Aorta (tissue), 5 donors: ENCODE data around the gene PLA2G3. TPM values are rescaled to one million over a fixed set of nuclear protein-coding genes. Genes with fewer than 3 reads are reported as not detected.
"Not testable (repeated sequence)": the region's sequence is repeated elsewhere in the genome, so short reads cannot be mapped to it uniquely, and the experiment has no call there.

Experiments
- ATAC-seq: fragments of 200-7000 bp; cut with Tn5 transposase; one replicate; pipeline ENCODE4 v1.9.1; 2022; ENCODE audit warnings: moderate library complexity; ENCODE audit not compliant: low FRiP score
- DNase-seq, 2 donors: peaks; one replicate each; pipeline ENCODE4 v3.0.0-alpha.2; 2020
- H3K27ac ChIP-seq, 2 donors: one replicate each; pipeline ENCODE4 v1.5.1; 2013; ENCODE audit warnings: low read length in 2 of 2, mild to moderate bottlenecking in 2 of 2, moderate library complexity in 2 of 2, control low read depth in 1 of 2, inconsistent platforms in 1 of 2, low read depth in 1 of 2
- H3K27me3 ChIP-seq, 2 donors: one replicate each; pipeline ENCODE4 v1.6.1; 2013; ENCODE audit warnings: control low read depth in 1 of 2, low read length in 1 of 2, mild to moderate bottlenecking in 1 of 2, moderate library complexity in 1 of 2; ENCODE audit not compliant: insufficient read depth in 2 of 2, control insufficient read depth in 1 of 2
- H3K36me3 ChIP-seq, 2 donors: one replicate each; pipeline ENCODE4 v1.6.1; 2013; ENCODE audit warnings: control low read depth in 1 of 2, low read length in 1 of 2, mild to moderate bottlenecking in 1 of 2; ENCODE audit not compliant: insufficient read depth in 2 of 2, control insufficient read depth in 1 of 2
- H3K4me1 ChIP-seq, 2 donors: one replicate each; pipeline ENCODE4 v1.6.1; 2013; ENCODE audit warnings: low read length in 2 of 2, control low read depth in 1 of 2, mild to moderate bottlenecking in 1 of 2, moderate library complexity in 1 of 2; ENCODE audit not compliant: insufficient read depth in 2 of 2, control insufficient read depth in 1 of 2
- H3K4me3 ChIP-seq, 2 donors: one replicate each; pipeline ENCODE4 v1.5.1; 2013; ENCODE audit warnings: low read length in 2 of 2, control low read depth in 1 of 2, mild to moderate bottlenecking in 1 of 2
- H3K9me3 ChIP-seq: one replicate; pipeline ENCODE4 v1.6.1; 2013; ENCODE audit warnings: mild to moderate bottlenecking, low read length; ENCODE audit not compliant: control insufficient read depth
- WGBS, 2 donors: extraction: QIAGEN DNeasy Blood & Tissue Kit; methylation state at CpG; one replicate each; pipeline ENCODE4 v1.1.7; 2013; 5-methylcytosine and 5-hydroxymethylcytosine counted together
- intact Hi-C, 2 donors: fragments of 100-400 bp; cut with DNase I; formaldehyde crosslinking; loops; one replicate each; pipeline versions ENCODE4 v1.14.2 to v1.15.0; 2022
- polyA plus RNA-seq, 2 donors: library from polyadenylated mRNA; stranded (reverse); fragments of 200-250 nt; gene quantifications; one replicate each; pipeline ENCODE4 v1.2.3, GENCODE V29; 2013
- total RNA-seq, 2 donors: library from RNA; stranded (reverse); fragmentation: NEBNext Ultra II Directional; extraction: Animal tissue kit (Norgen Biotek cat#: 25700); gene quantifications; one replicate each; pipeline ENCODE4 v1.2.1, GENCODE V29; 2021
- donor health status: healthy with polysubstance abuse.
- donor health status: Bipolar disorder and iron deficiency.
- donor health status: DM: no; HTN: no; CAD: no.
- donor health status: DM: no; HTN: no; CAD: no.
- donor health status: DM: yes; HTN: yes; CAD: no.

The PLA2G3 gene
- total and polyA plus RNA-seq, 4 donors: 0.33 TPM; not detected in 3

- WGBS, 2 donors: 39 to 43% methylated on average over 5 of the region's 5 CpGs
- no peaks in the 10 kb centered on the region for H3K36me3 ChIP-seq
- no peaks in the 10 kb centered on the region for H3K9me3 ChIP-seq
- DNase-seq (no peak), ATAC-seq (peak; percentile 44)
- H3K27me3 ChIP-seq: no peaks in the 10 kb centered on the region
- peak overlapping the region; percentile 79 to 98 for H3K27ac ChIP-seq
- peaks cover 7 to 15% of the 10 kb centered on the region in 2 donors for H3K4me1 ChIP-seq
- peak overlapping the region in 1 of 2 donors; percentile 41 for H3K4me3 ChIP-seq
- intact Hi-C loops: no loop called here
Observed at GRCh38 chr22:31173386-31174145, 33.3 kb upstream of the PLA2G3 start.

GRCh38 chr22:31171734-31172133 is 31.4 kb upstream of the PLA2G3 start:
- not testable (repeated sequence) for H3K27ac ChIP-seq, DNase-seq

GRCh38 chr22:31170971-31171370 is 30.7 kb upstream of the PLA2G3 start:
- no peak overlapping the region for H3K4me3 ChIP-seq
- ATAC-seq: no peak
- H3K9me3 ChIP-seq: no peaks in the 10 kb centered on the region
- peaks cover 3 to 11% of the 10 kb centered on the region in 2 donors for H3K4me1 ChIP-seq
- H3K36me3 ChIP-seq: no peaks in the 10 kb centered on the region
- no peak overlapping the region for H3K27ac ChIP-seq
- intact Hi-C loops: no loop called here
- WGBS, 2 donors: 99 to 100% methylated on average over 4 of the region's 4 CpGs
- no peaks in the 10 kb centered on the region for H3K27me3 ChIP-seq
- no peak for DNase-seq

More at GRCh38 chr22:31171734-31172133, 31.4 kb upstream of the PLA2G3 start:
- intact Hi-C loops, H3K9me3 ChIP-seq, H3K4me3 ChIP-seq, H3K27me3 ChIP-seq, H3K36me3 ChIP-seq, ATAC-seq: not testable (repeated sequence)
- WGBS, 2 donors: 85 to 87% methylated on average over 9 of the region's 9 CpGs
- peaks cover 5 to 11% of the 10 kb centered on the region in 2 donors for H3K4me1 ChIP-seq

- Histone ChIP-seq H3K27ac (peak overlapping the region; percentile 33 to 67), H3K27me3 (no peaks in the 10 kb centered on the region), H3K4me1 (peaks cover 0 to 5% of the 10 kb centered on the region in 2 donors), H3K9me3 (no peaks in the 10 kb centered on the region), H3K4me3 (peak overlapping the region in 1 of 2 donors; percentile 8), H3K36me3 (peaks cover 0 to 2% of the 10 kb centered on the region in 2 donors)
- ATAC-seq (no peak), DNase-seq (no peak)
- intact Hi-C loops: loop anchor here in 1 of 2 donors (5.0 kb wide), 1 partner anchor 50 kb away; the partner anchor contains the start of gene LIMK2
- WGBS, 2 donors: 17 to 21% methylated on average over 5 of the region's 5 CpGs
Observed at GRCh38 chr22:31162015-31162765, 21.9 kb upstream of the PLA2G3 start.

GRCh38 chr22:31161386-31161785 is 21.1 kb upstream of the PLA2G3 start:
- peaks cover 0 to 2% of the 10 kb centered on the region in 2 donors for H3K36me3 ChIP-seq
- H3K27me3 ChIP-seq: no peaks in the 10 kb centered on the region
- ATAC-seq: no peak
- intact Hi-C loops: loop anchor here in 1 of 2 donors (5.0 kb wide), 1 partner anchor 51 kb away; the partner anchor contains the start of gene LIMK2
- H3K4me1 ChIP-seq: peaks cover 0 to 5% of the 10 kb centered on the region in 2 donors
- DNase-seq: no peak
- peak overlapping the region; percentile 18 to 59 for H3K27ac ChIP-seq
- no peaks in the 10 kb centered on the region for H3K9me3 ChIP-seq
- H3K4me3 ChIP-seq: peak overlapping the region; percentile 86 to 96

- intact Hi-C loops: loop anchor here in 1 of 2 donors (5.0 kb wide), 1 partner anchor 52 kb away; the partner anchor contains the start of gene LIMK2
- Histone ChIP-seq H3K27me3 (no peaks in the 10 kb centered on the region), H3K9me3 (no peaks in the 10 kb centered on the region), H3K27ac (peak overlapping the region in 1 of 2 donors; percentile 99), H3K36me3 (peaks cover 0 to 1% of the 10 kb centered on the region in 2 donors), H3K4me1 (peaks cover 0 to 3% of the 10 kb centered on the region in 2 donors), H3K4me3 (peak overlapping the region; percentile 86 to 96)
- peak; percentile 65 for ATAC-seq
- DNase-seq: no peak
- 1% methylated on average over 32 of the region's 32 CpGs for WGBS, 2 donors
Observed at GRCh38 chr22:31160328-31160978, 20.1 kb upstream of the PLA2G3 start.

- Histone ChIP-seq H3K4me3 (no peak overlapping the region), H3K36me3 (no peaks in the 10 kb centered on the region), H3K4me1 (no peaks in the 10 kb centered on the region), H3K27me3 (no peaks in the 10 kb centered on the region), H3K27ac (peak overlapping the region in 1 of 2 donors; percentile 97), H3K9me3 (no peaks in the 10 kb centered on the region)
- ATAC-seq: peak; percentile 53
- no peak for DNase-seq
- intact Hi-C loops: no loop called here
- 2 to 4% methylated on average over 3 of the region's 3 CpGs for WGBS, 2 donors
Observed at GRCh38 chr22:31155422-31155821, 15.1 kb upstream of the PLA2G3 start.

DNA sequence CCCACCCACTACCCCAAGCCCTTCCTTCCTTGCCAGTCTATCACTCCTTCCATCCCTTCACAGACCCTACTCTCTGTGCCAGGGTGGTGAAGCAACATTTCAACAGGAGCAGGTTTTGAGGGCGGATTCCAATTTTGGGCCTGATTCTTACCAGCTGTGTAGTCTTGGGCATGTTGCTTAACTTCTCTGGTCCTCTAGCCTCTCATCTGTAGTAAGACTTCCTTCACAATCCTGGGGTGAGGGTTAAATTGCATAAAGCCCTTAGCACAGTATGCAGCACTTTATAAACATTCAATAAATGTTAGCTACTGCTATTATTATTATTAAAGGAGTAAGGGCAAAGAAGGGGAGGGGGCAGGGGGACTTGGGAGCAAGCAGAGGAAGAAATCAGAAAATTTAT is 14.7 kb upstream of the PLA2G3 start:
- ATAC-seq (no peak), DNase-seq (no peak)
- WGBS, 2 donors: 20 to 26% methylated on average over 1 of the region's 1 CpG
- no peaks in the 10 kb centered on the region for H3K36me3 ChIP-seq
- no peaks in the 10 kb centered on the region for H3K4me1 ChIP-seq
- no peaks in the 10 kb centered on the region for H3K27me3 ChIP-seq
- no peak overlapping the region for H3K4me3 ChIP-seq
- intact Hi-C loops: loop anchor here in 1 of 2 donors (5.0 kb wide), 1 partner anchor 68 kb away; no protein-coding TSS in a partner anchor
- H3K27ac ChIP-seq: peak overlapping the region; percentile 68 to 79
- H3K9me3 ChIP-seq: no peaks in the 10 kb centered on the region
